SK-N-MC (cell line): ENCODE measurements around the gene ZG16B.

ENCODE experiments used
- EZH2 ChIP-seq: fragments of 200-600 bp; sonication (generic); IDR thresholded peaks from one replicate; pipeline ENCODE4 v1.6.1; 2017; ENCODE audit warnings: antibody characterized with exemption
- POLR2AphosphoS5 ChIP-seq: IDR thresholded peaks from 2 replicates; pipeline ENCODE4 v1.6.1; 2012; ENCODE audit warnings: mild to moderate bottlenecking, low read depth, low read length, borderline replicate concordance

DNA sequence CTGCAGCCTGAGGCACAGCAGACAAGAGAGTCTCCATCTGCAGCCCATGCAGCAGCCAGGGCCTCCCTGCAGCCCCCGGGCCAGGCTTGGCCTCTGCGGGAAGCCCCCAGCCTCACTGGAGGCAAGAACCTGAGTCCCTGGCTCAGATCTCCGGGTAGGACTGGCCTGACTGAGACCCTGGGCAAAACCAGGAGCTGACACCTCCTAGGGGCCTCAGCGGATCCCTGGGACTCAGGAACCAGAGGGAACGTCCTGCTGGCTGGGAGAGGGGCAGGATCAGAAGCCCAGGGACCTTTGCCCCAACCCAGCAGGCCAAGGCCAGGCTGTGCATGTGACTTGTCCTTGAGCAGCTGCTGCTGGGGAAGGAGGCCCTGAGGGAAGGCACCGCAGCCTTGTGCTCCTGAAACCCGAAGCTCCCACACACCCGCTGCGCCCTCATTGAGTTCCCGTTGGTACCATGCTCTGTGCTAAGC is 14.8 kb upstream of the ZG16B start:
- no peak for TF ChIP-seq POLR2AphosphoS5
- no peak for TF ChIP-seq EZH2
